PFSK-1 (cell line): ENCODE measurements around the gene TMEM200B.

Source experiments
- FOXP2 ChIP-seq: optimal IDR thresholded peaks from 2 replicates; pipeline ENCODE3; 2011; ENCODE audit warnings: borderline replicate concordance, control low read depth, inconsistent platforms; ENCODE audit not compliant: insufficient read depth; ENCODE audit errors: extremely low read length, extremely low read depth
- POLR2AphosphoS5 ChIP-seq: IDR thresholded peaks from 2 replicates; pipeline ENCODE4 v1.6.1; 2012; ENCODE audit warnings: low read depth, mild to moderate bottlenecking, control low read depth, low read length, moderate library complexity
- SIN3A ChIP-seq: IDR thresholded peaks from 2 replicates; pipeline ENCODE4 v1.6.1; 2012; ENCODE audit warnings: mild to moderate bottlenecking, low read length, moderate library complexity, borderline replicate concordance; ENCODE audit not compliant: insufficient read depth
- TAF1 ChIP-seq: IDR thresholded peaks from 2 replicates; pipeline ENCODE4 v1.6.1; 2012; ENCODE audit warnings: low read length, control low read depth, borderline replicate concordance; ENCODE audit not compliant: insufficient read depth
- TF ChIP-seq, protein P1 (sequence below), 2 experiments: IDR thresholded peaks; 2 replicates each; pipeline versions ENCODE4 v1.6.1 to v1.8.0; 2011 to 2012; ENCODE audit warnings: low read depth in 2 of 2, low read length in 2 of 2, control low read depth in 1 of 2, inconsistent platforms in 1 of 2, mild to moderate bottlenecking in 1 of 2, moderate library complexity in 1 of 2; ENCODE audit not compliant: insufficient read depth in 1 of 2

DNA sequence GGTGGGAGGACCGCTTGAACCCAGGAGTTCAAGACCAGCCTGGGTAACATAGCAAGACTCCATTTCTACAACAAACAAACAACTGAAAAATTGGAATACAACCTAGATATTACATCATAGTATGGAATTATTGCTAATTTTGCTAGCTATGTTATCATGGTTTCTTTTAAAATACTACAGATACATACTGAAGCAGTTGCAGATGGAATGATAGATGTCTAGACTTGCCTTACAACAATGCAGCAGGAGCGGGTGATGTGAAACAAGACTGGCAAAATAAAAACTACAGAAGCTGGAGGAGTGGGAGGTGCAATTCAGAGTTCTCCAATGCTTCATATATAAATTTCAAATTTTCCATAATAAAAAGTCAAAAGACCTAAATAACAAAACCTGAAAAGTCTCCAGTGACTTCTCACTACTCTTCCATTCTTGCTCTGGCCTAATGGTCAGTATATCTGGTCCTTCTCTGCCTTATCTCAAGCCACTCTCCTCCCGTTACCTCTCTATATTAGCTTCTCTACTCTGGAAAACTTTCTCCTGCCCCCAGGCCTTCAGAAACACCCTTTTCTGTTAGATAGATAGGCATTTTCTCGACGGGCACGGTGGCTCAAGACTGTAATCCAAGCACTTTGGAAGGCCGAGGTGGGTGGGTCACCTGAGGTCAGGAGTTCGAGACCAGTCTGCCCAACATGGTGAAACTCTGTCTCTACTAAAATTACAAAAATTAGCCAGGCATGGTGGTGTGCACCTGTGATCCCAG, 28.5 kb upstream of the TMEM200B start:
- no peak for TF ChIP-seq POLR2AphosphoS5
- TF ChIP-seq, protein P1, sequence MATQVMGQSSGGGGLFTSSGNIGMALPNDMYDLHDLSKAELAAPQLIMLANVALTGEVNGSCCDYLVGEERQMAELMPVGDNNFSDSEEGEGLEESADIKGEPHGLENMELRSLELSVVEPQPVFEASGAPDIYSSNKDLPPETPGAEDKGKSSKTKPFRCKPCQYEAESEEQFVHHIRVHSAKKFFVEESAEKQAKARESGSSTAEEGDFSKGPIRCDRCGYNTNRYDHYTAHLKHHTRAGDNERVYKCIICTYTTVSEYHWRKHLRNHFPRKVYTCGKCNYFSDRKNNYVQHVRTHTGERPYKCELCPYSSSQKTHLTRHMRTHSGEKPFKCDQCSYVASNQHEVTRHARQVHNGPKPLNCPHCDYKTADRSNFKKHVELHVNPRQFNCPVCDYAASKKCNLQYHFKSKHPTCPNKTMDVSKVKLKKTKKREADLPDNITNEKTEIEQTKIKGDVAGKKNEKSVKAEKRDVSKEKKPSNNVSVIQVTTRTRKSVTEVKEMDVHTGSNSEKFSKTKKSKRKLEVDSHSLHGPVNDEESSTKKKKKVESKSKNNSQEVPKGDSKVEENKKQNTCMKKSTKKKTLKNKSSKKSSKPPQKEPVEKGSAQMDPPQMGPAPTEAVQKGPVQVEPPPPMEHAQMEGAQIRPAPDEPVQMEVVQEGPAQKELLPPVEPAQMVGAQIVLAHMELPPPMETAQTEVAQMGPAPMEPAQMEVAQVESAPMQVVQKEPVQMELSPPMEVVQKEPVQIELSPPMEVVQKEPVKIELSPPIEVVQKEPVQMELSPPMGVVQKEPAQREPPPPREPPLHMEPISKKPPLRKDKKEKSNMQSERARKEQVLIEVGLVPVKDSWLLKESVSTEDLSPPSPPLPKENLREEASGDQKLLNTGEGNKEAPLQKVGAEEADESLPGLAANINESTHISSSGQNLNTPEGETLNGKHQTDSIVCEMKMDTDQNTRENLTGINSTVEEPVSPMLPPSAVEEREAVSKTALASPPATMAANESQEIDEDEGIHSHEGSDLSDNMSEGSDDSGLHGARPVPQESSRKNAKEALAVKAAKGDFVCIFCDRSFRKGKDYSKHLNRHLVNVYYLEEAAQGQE (IDR thresholded peaks at IDR 0.05; ENCODE audit: insufficient read depth in 1 of 2, low read depth in 2 of 2, low read length in 2 of 2): no peak
- TF ChIP-seq SIN3A: no peak
- no peak for TF ChIP-seq TAF1
- no peak for TF ChIP-seq FOXP2
